Measurements from ENCODE around the gene THBS2. TPM values are rescaled to one million over a fixed set of nuclear protein-coding genes. Genes with fewer than 3 reads are reported as not detected.

The THBS2 gene
- total RNA-seq, 1 donor from 2014 or later, result 135 TPM

- no peak overlapping the region for H2AFZ ChIP-seq (ENCODE audit: low read depth, low read length)
- H3K27me3 ChIP-seq (ENCODE audit: insufficient read depth, low read length), result no peaks in the 10 kb centered on the region
- H3K4me3 ChIP-seq (ENCODE audit: insufficient read depth, low read depth, low read length), result no peak overlapping the region
- peaks cover 11% of the 10 kb centered on the region for H4K20me1 ChIP-seq (ENCODE audit: insufficient read depth, low read length)
- no peak for FAIRE-seq
- H3K27ac ChIP-seq (ENCODE audit: low read depth, low read length), result no peak overlapping the region
- H3K27me3 Mint-ChIP-seq (ENCODE audit: low read depth, unreplicated experiment), result no peaks in the 10 kb centered on the region
- DNase-seq (ENCODE audit: low read depth), result no peak
- H3K4me2 ChIP-seq (ENCODE audit: low read length), result no peak overlapping the region
- peaks cover 67% of the 10 kb centered on the region for H3K36me3 Mint-ChIP-seq (ENCODE audit: low read depth, unreplicated experiment)
- peaks cover 27% of the 10 kb centered on the region for H3K36me3 ChIP-seq (ENCODE audit: insufficient read depth, low read length)
- peak overlapping the region; percentile 34 for H3K4me3 Mint-ChIP-seq (ENCODE audit: unreplicated experiment)
- no peaks in the 10 kb centered on the region for H3K4me1 ChIP-seq (ENCODE audit: insufficient read depth, low read length)
- TF ChIP-seq EZH2 (IDR thresholded peaks at IDR 0.05; ENCODE audit: insufficient read depth, low read length) (no peak), CTCF (IDR thresholded peaks at IDR 0.05; ENCODE audit: insufficient read depth, low read depth, low read length) (no peak)
- peaks cover 7% of the 10 kb centered on the region for H3K9me3 ChIP-seq (ENCODE audit: insufficient read depth, low read depth, low read length)
- no peak overlapping the region for H3K27ac Mint-ChIP-seq (ENCODE audit: unreplicated experiment)
- peaks cover 10% of the 10 kb centered on the region for H3K9me3 Mint-ChIP-seq (ENCODE audit: unreplicated experiment)
- no peaks in the 10 kb centered on the region for H3K4me1 Mint-ChIP-seq (ENCODE audit: low read depth, unreplicated experiment)
- no peaks in the 10 kb centered on the region for H3K79me2 ChIP-seq (ENCODE audit: insufficient read depth, low read length)
- no peak overlapping the region for H3K9ac ChIP-seq (ENCODE audit: low read length)
Measured at GRCh38 chr6:169230946-169231789, 22.5 kb downstream of the THBS2 start.

DNA sequence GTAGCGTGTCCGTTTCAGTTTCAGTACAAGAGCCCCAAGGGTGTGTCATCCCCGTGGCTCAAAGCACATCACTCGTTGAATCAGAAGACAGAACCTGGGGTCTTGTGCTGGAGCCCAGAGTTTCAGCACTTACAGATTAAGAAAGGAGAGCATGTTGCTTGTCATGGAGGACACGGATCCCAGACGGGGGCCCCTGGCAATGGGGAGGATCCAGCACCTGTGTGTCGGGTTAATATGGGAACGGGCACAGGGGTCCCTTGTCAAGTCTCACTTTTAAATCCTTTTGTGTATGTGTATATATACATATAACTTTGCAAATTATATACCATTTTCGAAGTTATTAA lies 23.4 kb downstream of the THBS2 start:
- Histone ChIP-seq H3K4me2 (ENCODE audit: low read length) (peak overlapping the region; percentile 60), H4K20me1 (ENCODE audit: insufficient read depth, low read length) (peaks cover 11% of the 10 kb centered on the region), H2AFZ (ENCODE audit: low read depth, low read length) (no peak overlapping the region), H3K27ac (ENCODE audit: low read depth, low read length) (no peak overlapping the region), H3K9ac (ENCODE audit: low read length) (peak overlapping the region; percentile 20), H3K9me3 (ENCODE audit: insufficient read depth, low read depth, low read length) (peaks cover 7% of the 10 kb centered on the region), H3K79me2 (ENCODE audit: insufficient read depth, low read length) (no peaks in the 10 kb centered on the region), H3K4me3 (ENCODE audit: insufficient read depth, low read depth, low read length) (no peak overlapping the region), H3K27me3 (ENCODE audit: insufficient read depth, low read length) (no peaks in the 10 kb centered on the region), H3K4me1 (ENCODE audit: insufficient read depth, low read length) (no peaks in the 10 kb centered on the region), H3K36me3 (ENCODE audit: insufficient read depth, low read length) (peaks cover 32% of the 10 kb centered on the region)
- Mint-ChIP-seq H3K9me3 (ENCODE audit: unreplicated experiment) (peaks cover 10% of the 10 kb centered on the region), H3K36me3 (ENCODE audit: low read depth, unreplicated experiment) (peaks cover 68% of the 10 kb centered on the region), H3K27me3 (ENCODE audit: low read depth, unreplicated experiment) (no peaks in the 10 kb centered on the region), H3K4me1 (ENCODE audit: low read depth, unreplicated experiment) (no peaks in the 10 kb centered on the region), H3K4me3 (ENCODE audit: unreplicated experiment) (no peak overlapping the region), H3K27ac (ENCODE audit: unreplicated experiment) (no peak overlapping the region)
- no peak for FAIRE-seq
- no peak for TF ChIP-seq CTCF (IDR thresholded peaks at IDR 0.05; ENCODE audit: insufficient read depth, low read depth, low read length)
- DNase-seq (ENCODE audit: low read depth), result no peak
